Measurements from ENCODE around the gene ZBTB21.

Gene ZBTB21

DNA sequence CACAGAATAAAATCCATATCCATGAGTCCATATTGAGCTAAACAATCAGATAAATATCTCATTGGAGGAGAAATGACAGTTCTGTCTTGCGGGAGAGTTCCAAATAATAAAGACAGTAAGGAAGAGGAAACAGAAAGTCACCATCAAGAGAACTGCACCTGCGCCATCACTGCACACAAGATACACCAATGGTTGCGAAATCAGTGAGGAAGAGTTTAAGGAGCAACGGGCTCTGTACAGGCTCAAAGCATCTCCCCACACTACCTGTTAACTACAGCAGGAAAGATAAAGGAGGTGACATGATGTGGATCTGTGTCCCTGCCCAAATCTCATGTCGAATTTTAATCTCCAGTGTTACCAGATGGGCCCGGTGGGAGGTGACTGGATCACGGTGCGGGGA lies 64.2 kb downstream of the ZBTB21 start:
- DNase-seq (ENCODE audit: low spot score): no peak
- in situ Hi-C loops (cut with MboI; ENCODE audit: low sequenced_read_pairs, unreplicated experiment): no loop called here

DNA sequence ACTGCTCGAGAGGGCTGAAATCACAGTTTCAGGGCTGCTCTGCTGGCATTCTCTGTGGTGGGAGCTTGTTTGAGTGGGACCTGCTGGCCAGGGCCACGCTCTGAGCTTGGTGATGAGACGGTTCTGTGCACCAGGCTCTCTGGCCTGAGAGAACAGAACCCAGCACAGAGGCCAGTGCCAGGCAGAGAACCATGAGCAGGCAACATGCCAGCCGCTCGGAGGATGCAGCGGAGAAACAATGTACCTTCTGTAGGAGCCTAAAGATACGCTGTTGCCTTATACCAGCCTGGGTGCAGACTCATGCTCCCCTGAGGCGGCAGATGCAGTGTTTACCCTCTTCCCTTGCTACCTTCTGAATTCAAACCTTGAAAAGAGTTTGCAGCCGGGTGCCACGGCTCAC lies 66.3 kb downstream of the ZBTB21 start:
- no peak for DNase-seq (ENCODE audit: low spot score)
- TF ChIP-seq, protein P1, sequence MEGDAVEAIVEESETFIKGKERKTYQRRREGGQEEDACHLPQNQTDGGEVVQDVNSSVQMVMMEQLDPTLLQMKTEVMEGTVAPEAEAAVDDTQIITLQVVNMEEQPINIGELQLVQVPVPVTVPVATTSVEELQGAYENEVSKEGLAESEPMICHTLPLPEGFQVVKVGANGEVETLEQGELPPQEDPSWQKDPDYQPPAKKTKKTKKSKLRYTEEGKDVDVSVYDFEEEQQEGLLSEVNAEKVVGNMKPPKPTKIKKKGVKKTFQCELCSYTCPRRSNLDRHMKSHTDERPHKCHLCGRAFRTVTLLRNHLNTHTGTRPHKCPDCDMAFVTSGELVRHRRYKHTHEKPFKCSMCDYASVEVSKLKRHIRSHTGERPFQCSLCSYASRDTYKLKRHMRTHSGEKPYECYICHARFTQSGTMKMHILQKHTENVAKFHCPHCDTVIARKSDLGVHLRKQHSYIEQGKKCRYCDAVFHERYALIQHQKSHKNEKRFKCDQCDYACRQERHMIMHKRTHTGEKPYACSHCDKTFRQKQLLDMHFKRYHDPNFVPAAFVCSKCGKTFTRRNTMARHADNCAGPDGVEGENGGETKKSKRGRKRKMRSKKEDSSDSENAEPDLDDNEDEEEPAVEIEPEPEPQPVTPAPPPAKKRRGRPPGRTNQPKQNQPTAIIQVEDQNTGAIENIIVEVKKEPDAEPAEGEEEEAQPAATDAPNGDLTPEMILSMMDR (IDR thresholded peaks at IDR 0.05; ENCODE audit: borderline replicate concordance, control extremely low read depth, extremely low read depth, insufficient read depth, missing control alignments): no peak
- in situ Hi-C loops (cut with MboI; ENCODE audit: low sequenced_read_pairs, unreplicated experiment): no loop called here

More for the DNA sequence above, 64.2 kb downstream of the ZBTB21 start:
- TF ChIP-seq, protein P1 (IDR thresholded peaks at IDR 0.05; ENCODE audit: borderline replicate concordance, control extremely low read depth, extremely low read depth, insufficient read depth, missing control alignments): no peak

DNA sequence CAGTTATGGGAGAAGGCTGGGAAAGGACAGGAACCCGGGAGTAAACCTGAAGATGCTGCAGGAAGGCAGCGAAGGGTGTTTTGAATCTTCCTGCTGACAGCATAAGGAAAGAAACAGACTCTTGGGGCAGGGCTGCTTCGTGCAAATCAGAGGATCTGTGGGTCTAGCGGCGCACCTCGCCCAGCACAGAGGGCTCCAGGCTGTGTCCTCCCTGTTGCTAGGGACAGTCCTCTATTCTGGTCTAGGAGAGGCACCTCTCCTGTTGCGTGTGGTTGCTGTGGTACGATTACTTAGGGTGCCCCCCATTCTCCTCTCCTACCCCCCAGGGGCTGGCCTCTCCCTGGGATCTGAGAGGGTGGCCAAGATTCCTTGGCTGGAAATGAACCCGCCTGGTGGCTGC lies 67.7 kb downstream of the ZBTB21 start:
- DNase-seq (ENCODE audit: low spot score): no peak
- TF ChIP-seq, protein P1 (IDR thresholded peaks at IDR 0.05; ENCODE audit: borderline replicate concordance, control extremely low read depth, extremely low read depth, insufficient read depth, missing control alignments): no peak
- in situ Hi-C loops (cut with MboI; ENCODE audit: low sequenced_read_pairs, unreplicated experiment): no loop called here

DNA sequence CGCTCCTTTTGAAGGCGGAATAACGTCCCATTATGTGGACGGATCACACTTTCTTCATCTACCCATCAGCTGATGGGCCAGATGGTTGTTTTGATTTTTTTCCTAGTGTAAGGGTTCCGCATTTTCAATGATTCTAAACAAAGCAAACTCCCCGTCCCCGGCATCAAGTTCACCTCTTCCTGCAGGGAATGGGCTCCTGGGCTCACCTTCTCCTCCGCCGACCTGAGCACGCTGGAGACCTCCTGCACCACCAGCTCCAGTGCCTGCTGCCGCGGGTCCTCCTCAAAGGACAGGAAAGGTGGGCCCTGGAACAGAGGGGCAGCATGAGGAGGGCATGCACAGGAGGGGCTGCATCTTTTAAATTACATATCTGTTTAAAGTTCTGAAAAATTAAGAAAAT lies 68.2 kb downstream of the ZBTB21 start:
- TF ChIP-seq, protein P1 (IDR thresholded peaks at IDR 0.05; ENCODE audit: borderline replicate concordance, control extremely low read depth, extremely low read depth, insufficient read depth, missing control alignments): no peak
- DNase-seq (ENCODE audit: low spot score): no peak
- in situ Hi-C loops (cut with MboI; ENCODE audit: low sequenced_read_pairs, unreplicated experiment): no loop called here

DNA sequence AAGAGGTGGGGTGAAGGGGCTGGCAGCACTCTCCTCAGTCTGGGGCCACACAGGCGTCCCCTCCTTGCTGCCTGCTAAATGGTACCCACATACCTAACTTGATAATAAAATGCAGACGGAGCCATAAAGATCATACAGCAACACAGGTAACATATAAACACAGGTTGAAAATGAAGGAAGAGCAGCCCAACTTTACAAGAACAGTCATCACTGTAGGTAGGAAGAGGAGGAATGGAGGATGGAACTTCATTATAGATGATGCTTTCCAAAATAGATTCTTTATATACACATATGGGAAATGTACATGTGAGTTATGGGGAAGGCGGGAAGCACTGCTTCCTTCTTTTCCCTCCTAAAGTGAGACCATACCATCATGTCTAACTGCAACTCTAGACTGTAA lies 69.7 kb downstream of the ZBTB21 start:
- in situ Hi-C loops (cut with MboI; ENCODE audit: low sequenced_read_pairs, unreplicated experiment): no loop called here
- TF ChIP-seq, protein P1 (IDR thresholded peaks at IDR 0.05; ENCODE audit: borderline replicate concordance, control extremely low read depth, extremely low read depth, insufficient read depth, missing control alignments): no peak
- DNase-seq (ENCODE audit: low spot score): no peak

- in situ Hi-C loops (cut with MboI; ENCODE audit: low sequenced_read_pairs, unreplicated experiment): no loop called here
- DNase-seq (ENCODE audit: low spot score): no peak
- TF ChIP-seq, protein P1 (IDR thresholded peaks at IDR 0.05; ENCODE audit: borderline replicate concordance, control extremely low read depth, extremely low read depth, insufficient read depth, missing control alignments): no peak
These were observed 70.8 kb downstream of the ZBTB21 start for GRCh38 chr21:41939391-41939790.
